ENCODE data around the gene SMPD3. TPM values are rescaled to one million over a fixed set of nuclear protein-coding genes. Genes with fewer than 3 reads are reported as not detected.

SMPD3 gene
- total RNA-seq, 1 experiment from 2014 or later = 0.70 TPM

DNA sequence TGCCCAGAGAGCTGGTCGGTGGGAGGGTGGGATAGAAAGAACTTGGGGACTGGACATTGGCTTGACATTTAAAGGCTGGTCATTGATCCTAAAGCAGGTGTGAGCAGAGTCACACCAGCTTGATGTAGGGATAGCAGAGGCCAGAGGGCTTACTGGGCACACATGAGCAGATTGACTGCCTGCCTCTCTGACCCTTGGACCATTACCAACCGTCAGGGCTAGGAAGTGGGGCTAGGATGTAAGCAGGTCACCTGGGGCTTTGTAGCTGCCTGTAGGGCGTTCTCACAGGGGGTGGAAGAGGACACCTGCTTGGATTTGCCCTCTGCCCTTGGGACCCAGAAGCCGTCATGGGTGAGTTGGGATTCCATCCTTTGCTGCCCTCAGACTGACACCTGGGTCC lies 11.1 kb upstream of the SMPD3 start:
- no peak overlapping the region for H3K4me3 Mint-ChIP-seq
- H3K56ac ChIP-seq (ENCODE audit: insufficient read length, low read depth, low read length) = no peak overlapping the region
- H4K8ac ChIP-seq (replicated peaks; ENCODE audit: insufficient read length, low read depth, low read length) = no peak overlapping the region
- no peak overlapping the region for H2BK120ac ChIP-seq (ENCODE audit: low read depth, low read length, poor library complexity, severe bottlenecking)
- WGBS (ENCODE audit: extremely low coverage, insufficient read length, low lambda C conversion rate) = no CpG with 5 or more reads among the region's 4 CpGs
- H2AFZ ChIP-seq (ENCODE audit: low read length) = no peak overlapping the region
- no peak overlapping the region for H3K27ac Mint-ChIP-seq
- H3T11ph ChIP-seq (ENCODE audit: low read length) = no peak overlapping the region
- H3K4me2 ChIP-seq (ENCODE audit: insufficient read depth, insufficient read length, low read length) = no peak overlapping the region
- no peak overlapping the region for H2BK12ac ChIP-seq (ENCODE audit: insufficient read length, low read depth, low read length)
- peaks cover 4% of the 10 kb centered on the region; the same call in 1 of the 2 replicates for H3K27me3 Mint-ChIP-seq (ENCODE audit: low read depth)
- no peak overlapping the region for H3K14ac ChIP-seq (ENCODE audit: insufficient read depth, low read length)
- no peaks in the 10 kb centered on the region for H3K4me1 ChIP-seq (ENCODE audit: insufficient read depth, low read length)
- no peak overlapping the region for H4K5ac ChIP-seq (ENCODE audit: insufficient read length, low read depth, low read length)
- no peak overlapping the region for H2AK5ac ChIP-seq (ENCODE audit: insufficient read length, low read length)
- no peak for DNase-seq
- H3K36me3 Mint-ChIP-seq (ENCODE audit: insufficient read depth in 1 of 3, low read depth in 3 of 3) = no peaks in the 10 kb centered on the region; a peak in 1 of 7 replicates
- no peak overlapping the region for H3K27ac ChIP-seq (ENCODE audit: insufficient read length, low read depth, low read length)
- no peaks in the 10 kb centered on the region for H3K79me1 ChIP-seq (ENCODE audit: insufficient read depth, low read depth, low read length, poor library complexity, severe bottlenecking)
- no peak overlapping the region for H3K18ac ChIP-seq (ENCODE audit: insufficient read length, low read depth, low read length)
- no peaks in the 10 kb centered on the region for H4K20me1 ChIP-seq (ENCODE audit: control insufficient read depth, insufficient read depth, insufficient read length)
- H3K9me3 Mint-ChIP-seq = peaks cover 0 to 3% of the 10 kb centered on the region in 2 experiments; a peak in 2 of 5 replicates
- no peak overlapping the region for H3K9ac ChIP-seq (ENCODE audit: extremely low read depth, insufficient read length, low read length)
- no peak overlapping the region for H3K23ac ChIP-seq (ENCODE audit: insufficient read length, low read depth, low read length)
- H2BK20ac ChIP-seq (ENCODE audit: low read depth, low read length, poor library complexity, severe bottlenecking) = no peak overlapping the region
- no peak overlapping the region for H4K91ac ChIP-seq (ENCODE audit: insufficient read length, low read depth, low read length)
- no peaks in the 10 kb centered on the region for H3K23me2 ChIP-seq (ENCODE audit: insufficient read length, low read depth, low read length, poor library complexity, severe bottlenecking)
- H2BK15ac ChIP-seq (ENCODE audit: low read depth, low read length) = no peak overlapping the region
- no peak overlapping the region for H2BK5ac ChIP-seq (ENCODE audit: insufficient read length, low read length)
- TF ChIP-seq, protein P1, sequence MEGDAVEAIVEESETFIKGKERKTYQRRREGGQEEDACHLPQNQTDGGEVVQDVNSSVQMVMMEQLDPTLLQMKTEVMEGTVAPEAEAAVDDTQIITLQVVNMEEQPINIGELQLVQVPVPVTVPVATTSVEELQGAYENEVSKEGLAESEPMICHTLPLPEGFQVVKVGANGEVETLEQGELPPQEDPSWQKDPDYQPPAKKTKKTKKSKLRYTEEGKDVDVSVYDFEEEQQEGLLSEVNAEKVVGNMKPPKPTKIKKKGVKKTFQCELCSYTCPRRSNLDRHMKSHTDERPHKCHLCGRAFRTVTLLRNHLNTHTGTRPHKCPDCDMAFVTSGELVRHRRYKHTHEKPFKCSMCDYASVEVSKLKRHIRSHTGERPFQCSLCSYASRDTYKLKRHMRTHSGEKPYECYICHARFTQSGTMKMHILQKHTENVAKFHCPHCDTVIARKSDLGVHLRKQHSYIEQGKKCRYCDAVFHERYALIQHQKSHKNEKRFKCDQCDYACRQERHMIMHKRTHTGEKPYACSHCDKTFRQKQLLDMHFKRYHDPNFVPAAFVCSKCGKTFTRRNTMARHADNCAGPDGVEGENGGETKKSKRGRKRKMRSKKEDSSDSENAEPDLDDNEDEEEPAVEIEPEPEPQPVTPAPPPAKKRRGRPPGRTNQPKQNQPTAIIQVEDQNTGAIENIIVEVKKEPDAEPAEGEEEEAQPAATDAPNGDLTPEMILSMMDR (conservative IDR thresholded peaks at IDR 0.05) = no peak
- H3K9me3 ChIP-seq (ENCODE audit: control insufficient read depth, low read depth, low read length) = no peaks in the 10 kb centered on the region
- no peaks in the 10 kb centered on the region for H3K27me3 ChIP-seq (ENCODE audit: insufficient read depth, low read length)
- peaks cover 0 to 2% of the 10 kb centered on the region in 2 experiments; a peak in 1 of 4 replicates for H3K4me1 Mint-ChIP-seq
- no peak overlapping the region for H3K4ac ChIP-seq (ENCODE audit: low read depth, low read length)
- H3K79me2 ChIP-seq (ENCODE audit: insufficient read depth, low read length) = no peaks in the 10 kb centered on the region
